CD4-positive, alpha-beta T cell (primary cell): Measurements from ENCODE around the gene TRPV2. TPM values are rescaled to one million over a fixed set of nuclear protein-coding genes. Genes with fewer than 3 reads are reported as not detected.

ENCODE experiments used
- ATAC-seq: fragments of 200-7000 bp; cut with Tn5 transposase; one replicate; pipeline ENCODE4 v1.10.0; 2022; ENCODE audit warnings: mild to moderate bottlenecking; ENCODE audit not compliant: poor library complexity
- CTCF ChIA-PET: fragments of 350-600 bp; sonication (Branson Sonifier 250); formaldehyde crosslinking; loops from one replicate; lab custom pipeline; 2021; ENCODE audit warnings: antibody characterized with exemption, inconsistent platforms; lab: Charles Lee
- POLR2A ChIA-PET: fragments of 350-600 bp; sonication (Branson Sonifier 250); formaldehyde crosslinking; loops from one replicate; lab custom pipeline; 2021; ENCODE audit warnings: antibody characterized with exemption, inconsistent platforms; lab: Charles Lee
- DNase-seq, 14 experiments: peaks; one replicate each; pipeline ENCODE4 v3.0.0-alpha.2; 2013 to 2020; ENCODE audit warnings: mixed read lengths in 2 of 14
- H3K27ac ChIP-seq, 2 donors: one replicate each; pipeline versions ENCODE4 v1.5.1 to v1.7.0; 2013; ENCODE audit warnings: low read length in 2 of 2, low read depth in 1 of 2, mild to moderate bottlenecking in 1 of 2
- H3K27me3 ChIP-seq, 2 experiments: 1 replicate in 1 of 2; 2 replicates in 1 of 2; pipeline versions ENCODE4 v1.6.1 to v1.7.0; 2013; ENCODE audit warnings: low read length in 2 of 2, control low read depth in 1 of 2, mild to moderate bottlenecking in 1 of 2, moderate library complexity in 1 of 2; ENCODE audit not compliant: insufficient read depth in 2 of 2, control insufficient read depth in 1 of 2
- H3K36me3 ChIP-seq: one replicate; pipeline ENCODE4 v1.6.1; 2013; ENCODE audit warnings: low read length, control low read depth; ENCODE audit not compliant: insufficient read depth
- H3K4me1 ChIP-seq: one replicate; pipeline ENCODE4 v1.6.1; 2013; ENCODE audit warnings: low read length, control low read depth; ENCODE audit not compliant: insufficient read depth
- H3K4me3 ChIP-seq: one replicate; pipeline ENCODE4 v1.5.1; 2013; ENCODE audit warnings: mild to moderate bottlenecking, low read length, moderate library complexity
- H3K9me3 ChIP-seq, 2 experiments: 1 replicate in 1 of 2; 2 replicates in 1 of 2; pipeline versions ENCODE4 v1.6.1 to v1.7.0; 2013; ENCODE audit warnings: low read length in 2 of 2, mild to moderate bottlenecking in 2 of 2, control low read depth in 1 of 2, moderate library complexity in 1 of 2; ENCODE audit not compliant: control insufficient read depth in 1 of 2, insufficient read depth in 1 of 2
- H3K27ac Mint-ChIP-seq: one replicate; pipeline ENCODE4 v1.8.0; 2020; ENCODE audit warnings: mixed read lengths
- H3K27me3 Mint-ChIP-seq: one replicate; pipeline ENCODE4 v1.8.0; 2021; ENCODE audit warnings: mixed read lengths
- H3K36me3 Mint-ChIP-seq: one replicate; pipeline ENCODE4 v1.8.0; 2021; ENCODE audit warnings: low read depth, mixed read lengths
- H3K4me1 Mint-ChIP-seq: one replicate; pipeline ENCODE4 v1.8.0; 2021; ENCODE audit warnings: low read depth, mixed read lengths
- H3K4me3 Mint-ChIP-seq: one replicate; pipeline ENCODE4 v1.8.0; 2020; ENCODE audit warnings: mild to moderate bottlenecking, mixed read lengths
- H3K9me3 Mint-ChIP-seq: one replicate; pipeline ENCODE4 v1.8.0; 2020; ENCODE audit warnings: mixed read lengths
- CTCF ChIP-seq: fragments of 200-600 bp; IDR thresholded peaks from one replicate; pipeline ENCODE4 v1.8.0; 2022; ENCODE audit warnings: antibody characterized with exemption, mild to moderate bottlenecking
- intact Hi-C, 2 experiments: fragments of 100-400 bp; cut with DNase I in 1 of 2; cut with micrococcal nuclease in 1 of 2; formaldehyde crosslinking; loops; one replicate each; pipeline versions ENCODE4 v1.15.1 to v1.9.0; 2023 to 2025; cut with DNase I, micrococcal nuclease
- total RNA-seq, 174 experiments: library from RNA in 2 of 174; stranded (reverse) in 2 of 174; gene quantifications; one replicate each; pipeline ENCODE4 v1.2.3 and lab custom pipeline; 2021 to 2026

Gene TRPV2
- total RNA-seq, 2 experiments from 2014 or later, result 42.8 to 45.2 TPM

DNA sequence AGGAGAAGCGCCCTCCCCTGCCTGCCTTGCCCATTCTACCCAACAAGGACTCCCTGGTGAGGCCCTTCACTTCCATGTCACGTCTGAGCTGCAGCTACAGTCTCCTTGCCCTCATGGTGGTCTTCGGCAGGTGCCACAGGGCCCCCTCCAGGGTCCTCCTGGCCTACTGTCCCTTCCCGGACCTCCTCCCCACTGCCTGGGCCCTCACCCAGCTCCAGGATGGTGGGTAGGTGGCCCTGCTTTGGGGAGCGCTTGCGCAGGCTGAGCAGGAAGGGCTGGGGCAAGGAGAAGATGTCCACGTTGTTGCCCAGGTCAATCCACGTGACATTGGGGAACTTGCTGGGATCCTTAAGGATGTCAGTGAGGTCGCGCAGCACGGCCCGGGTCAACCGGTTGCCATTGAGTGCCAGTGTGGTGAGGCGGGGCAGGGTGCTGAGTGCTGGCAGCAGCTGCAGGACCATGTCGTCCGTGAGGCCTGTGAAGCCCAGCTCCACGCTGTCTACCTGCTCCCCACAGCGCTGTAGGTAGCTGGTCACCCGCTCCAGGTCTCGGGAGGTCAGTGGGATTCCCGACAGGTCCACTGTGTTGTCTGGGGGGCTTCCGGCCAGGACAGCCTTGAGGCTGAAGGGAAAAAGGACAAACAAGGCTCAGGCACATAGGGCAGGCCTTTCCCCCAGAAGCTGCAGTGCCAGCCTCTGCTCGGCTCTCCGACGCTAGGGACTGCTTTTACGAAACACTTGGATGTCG lies 28.3 kb downstream of the TRPV2 start:
- peak overlapping the region; percentile 20 for H3K27ac Mint-ChIP-seq
- H3K9me3 Mint-ChIP-seq, result no peaks in the 10 kb centered on the region
- H3K27me3 Mint-ChIP-seq, result no peaks in the 10 kb centered on the region
- no peak for TF ChIP-seq CTCF
- ATAC-seq (no peak), DNase-seq (no peak)
- peaks cover 49% of the 10 kb centered on the region for H3K4me1 ChIP-seq
- H3K36me3 Mint-ChIP-seq, result peaks cover 76% of the 10 kb centered on the region
- no peak overlapping the region for H3K4me3 ChIP-seq
- no peaks in the 10 kb centered on the region for H3K9me3 ChIP-seq
- H3K36me3 ChIP-seq, result peaks cover 72% of the 10 kb centered on the region
- ChIA-PET CTCF (no interaction called here), POLR2A (interaction anchor here (1.9 kb wide), 1 partner anchor 63 kb away, joined by 5 read pairs; the partner anchor contains the start of gene UBB)
- intact Hi-C loops, result no loop called here
- peaks cover 41% of the 10 kb centered on the region for H3K4me1 Mint-ChIP-seq
- H3K27me3 ChIP-seq, result no peaks in the 10 kb centered on the region
- no peak overlapping the region for H3K4me3 Mint-ChIP-seq
- H3K27ac ChIP-seq, result no peak overlapping the region

GRCh38 chr17:16444258-16444886 lies 29.0 kb downstream of the TRPV2 start:
- Mint-ChIP-seq H3K27me3 (no peaks in the 10 kb centered on the region), H3K4me1 (peaks cover 37% of the 10 kb centered on the region), H3K36me3 (peaks cover 72% of the 10 kb centered on the region), H3K4me3 (no peak overlapping the region), H3K27ac (peak overlapping the region; percentile 20), H3K9me3 (no peaks in the 10 kb centered on the region)
- CTCF ChIA-PET, result no interaction called here
- peaks cover 43% of the 10 kb centered on the region for H3K4me1 ChIP-seq
- H3K4me3 ChIP-seq, result no peak overlapping the region
- no peaks in the 10 kb centered on the region for H3K27me3 ChIP-seq
- TF ChIP-seq CTCF, result no peak
- intact Hi-C loops, result no loop called here
- H3K27ac ChIP-seq, result no peak overlapping the region
- no peaks in the 10 kb centered on the region for H3K9me3 ChIP-seq
- DNase-seq (no peak), ATAC-seq (no peak)
- peaks cover 77% of the 10 kb centered on the region for H3K36me3 ChIP-seq
- POLR2A ChIA-PET, result interaction anchor here (1.9 kb wide), 1 partner anchor 63 kb away, joined by 5 read pairs; the partner anchor contains the start of gene UBB

DNA sequence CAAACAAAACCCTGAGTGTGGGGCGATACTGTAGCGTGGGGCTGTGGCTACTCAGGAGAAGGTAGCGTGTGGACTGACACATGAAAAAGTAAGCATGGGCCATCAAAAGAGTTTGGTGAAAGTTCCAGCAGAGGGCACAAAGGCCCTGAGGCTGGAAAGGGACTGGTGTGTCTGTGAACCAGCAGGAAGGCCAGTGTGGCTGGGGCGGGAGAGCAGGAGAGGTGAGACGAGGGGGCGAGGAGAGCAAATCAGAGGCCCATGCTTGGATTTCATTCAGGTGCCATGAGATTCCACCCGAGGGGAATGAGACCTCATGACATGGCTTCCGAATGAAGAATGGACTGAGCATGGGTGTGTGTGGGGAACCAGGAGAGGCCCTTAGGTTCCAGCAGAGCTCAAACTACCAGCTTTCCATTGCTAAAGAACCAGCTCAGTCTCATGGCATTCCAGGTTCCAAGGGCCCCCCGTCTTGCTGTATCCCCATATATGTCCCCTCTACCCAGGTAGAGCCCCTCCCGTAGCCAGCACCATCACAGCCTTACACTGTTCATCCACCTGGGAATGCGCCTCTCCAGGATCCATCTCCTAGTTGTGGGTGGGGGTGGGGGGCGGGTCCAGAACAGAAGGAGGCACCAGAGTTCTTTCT lies 31.1 kb downstream of the TRPV2 start:
- CTCF ChIA-PET, result no interaction called here
- no peaks in the 10 kb centered on the region for H3K9me3 Mint-ChIP-seq
- H3K4me3 Mint-ChIP-seq, result no peak overlapping the region
- H3K27me3 Mint-ChIP-seq, result no peaks in the 10 kb centered on the region
- DNase-seq, result no peak
- Histone ChIP-seq H3K4me3 (no peak overlapping the region), H3K27ac (no peak overlapping the region), H3K27me3 (no peaks in the 10 kb centered on the region), H3K36me3 (peaks cover 66% of the 10 kb centered on the region), H3K4me1 (peaks cover 23% of the 10 kb centered on the region), H3K9me3 (no peaks in the 10 kb centered on the region)
- H3K4me1 Mint-ChIP-seq, result peaks cover 26% of the 10 kb centered on the region
- no peak for TF ChIP-seq CTCF
- no peak overlapping the region for H3K27ac Mint-ChIP-seq
- intact Hi-C loops, result no loop called here
- ATAC-seq, result no peak
- POLR2A ChIA-PET, result no interaction called here
- peaks cover 57% of the 10 kb centered on the region for H3K36me3 Mint-ChIP-seq
